Measurements from ENCODE around the gene RAPGEF3.

DNA sequence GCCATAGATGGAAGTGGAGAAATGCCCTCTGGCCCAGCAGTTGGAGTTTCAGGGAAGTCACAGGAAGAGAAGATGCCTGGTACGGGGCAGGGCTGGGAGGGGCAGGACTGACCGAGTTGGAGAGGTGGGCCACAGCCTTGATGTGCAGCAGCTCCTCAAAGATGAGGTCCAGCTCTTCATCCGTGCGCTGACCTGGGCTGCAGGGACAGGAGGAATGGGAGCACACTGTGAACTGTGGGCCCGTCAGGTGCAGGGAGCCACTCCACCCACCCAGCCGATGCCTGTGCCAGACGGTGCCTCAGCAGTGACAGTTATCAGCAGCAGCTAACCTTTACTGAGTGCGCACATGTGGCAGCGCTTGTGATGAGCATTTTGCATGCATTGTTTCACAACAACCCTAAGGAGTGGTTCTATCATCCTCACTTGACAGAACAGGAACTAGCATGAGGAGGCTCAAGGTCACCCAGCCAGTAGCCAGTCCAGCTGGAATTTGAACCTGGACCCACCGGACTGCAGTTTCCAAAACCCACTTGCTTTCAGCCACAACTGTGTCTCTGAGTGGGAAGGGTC is 8.4 kb downstream of the RAPGEF3 start:
- TF ChIP-seq, protein P1, sequence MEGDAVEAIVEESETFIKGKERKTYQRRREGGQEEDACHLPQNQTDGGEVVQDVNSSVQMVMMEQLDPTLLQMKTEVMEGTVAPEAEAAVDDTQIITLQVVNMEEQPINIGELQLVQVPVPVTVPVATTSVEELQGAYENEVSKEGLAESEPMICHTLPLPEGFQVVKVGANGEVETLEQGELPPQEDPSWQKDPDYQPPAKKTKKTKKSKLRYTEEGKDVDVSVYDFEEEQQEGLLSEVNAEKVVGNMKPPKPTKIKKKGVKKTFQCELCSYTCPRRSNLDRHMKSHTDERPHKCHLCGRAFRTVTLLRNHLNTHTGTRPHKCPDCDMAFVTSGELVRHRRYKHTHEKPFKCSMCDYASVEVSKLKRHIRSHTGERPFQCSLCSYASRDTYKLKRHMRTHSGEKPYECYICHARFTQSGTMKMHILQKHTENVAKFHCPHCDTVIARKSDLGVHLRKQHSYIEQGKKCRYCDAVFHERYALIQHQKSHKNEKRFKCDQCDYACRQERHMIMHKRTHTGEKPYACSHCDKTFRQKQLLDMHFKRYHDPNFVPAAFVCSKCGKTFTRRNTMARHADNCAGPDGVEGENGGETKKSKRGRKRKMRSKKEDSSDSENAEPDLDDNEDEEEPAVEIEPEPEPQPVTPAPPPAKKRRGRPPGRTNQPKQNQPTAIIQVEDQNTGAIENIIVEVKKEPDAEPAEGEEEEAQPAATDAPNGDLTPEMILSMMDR (IDR thresholded peaks at IDR 0.05; ENCODE audit: borderline replicate concordance, extremely low read depth, low read length, poor library complexity, severe bottlenecking): no peak
- TF ChIP-seq EZH2 (IDR thresholded peaks at IDR 0.05; ENCODE audit: borderline replicate concordance, low read depth, low read length, severe bottlenecking): no peak
